GM12878 (cell line): Measurements from ENCODE around the gene ERMN. TPM values are rescaled to one million over a fixed set of nuclear protein-coding genes. Genes with fewer than 3 reads are reported as not detected.

Experiments used
- ATAC-seq: fragments of 200-7000 bp; cut with Tn5 transposase; 3 replicates; pipeline ENCODE4 v1.9.1; 2020; ENCODE audit warnings: mild to moderate bottlenecking, moderate library complexity
- BruUV-seq: library from RNA; stranded (reverse); fragments of 400-500 nt; replicated peaks from 2 replicates; lab custom pipeline; 2021; lab: Mats Ljungman, UMichigan
- CTCF ChIA-PET: fragments of 300-600 bp; sonication (Branson Sonifier 250); formaldehyde crosslinking; extraction: SDS; loops from one replicate; lab custom pipeline; 2021; ENCODE audit warnings: inconsistent platforms; lab: Yijun Ruan, JAX
- POLR2A ChIA-PET: fragments of 350-600 bp; formaldehyde crosslinking; extraction: SDS; loops from one replicate; lab custom pipeline; 2021; ENCODE audit warnings: inconsistent platforms; lab: Charles Lee
- RAD21 ChIA-PET: fragments of 300-600 bp; sonication (Branson Sonifier 250); formaldehyde crosslinking; loops from one replicate; lab custom pipeline; 2023; ENCODE audit warnings: antibody characterized with exemption; ENCODE audit not compliant: unreplicated experiment; lab: Charles Lee
- SMC1A ChIA-PET: fragments of 300-600 bp; sonication (Branson Sonifier 250); formaldehyde crosslinking; loops from one replicate; lab custom pipeline; 2023; ENCODE audit not compliant: unreplicated experiment, uncharacterized antibody; lab: Charles Lee
- DNase-seq: peaks from one replicate; pipeline ENCODE4 v3.0.0-alpha.2; 2011; ENCODE audit warnings: low read depth, low spot score
- FAIRE-seq: peaks from 3 replicates; lab custom pipeline; 2011; peaks lifted over from hg19 to GRCh38; lab: Jason Lieb, UNC
- H2AFZ ChIP-seq: 2 replicates; pipeline ENCODE4 v1.6.0; 2011; ENCODE audit warnings: low read depth, low read length, control low read depth; ENCODE audit not compliant: control insufficient read depth
- H3K27ac ChIP-seq: 2 replicates; pipeline ENCODE4 v1.5.1; 2011; ENCODE audit warnings: control low read depth; ENCODE audit not compliant: control insufficient read depth, insufficient read depth
- H3K27me3 ChIP-seq, 2 experiments: replicated peaks in 1 of 2; 2 replicates each; pipeline versions ENCODE4 v1.6.0 to v1.6.1; 2011; ENCODE audit warnings: low read length in 1 of 2; ENCODE audit not compliant: control insufficient read depth in 2 of 2, insufficient read depth in 2 of 2
- H3K36me3 ChIP-seq, 2 experiments: 2 replicates each; pipeline ENCODE4 v1.5.1; 2011; ENCODE audit warnings: low read length in 1 of 2; ENCODE audit not compliant: control insufficient read depth in 2 of 2, insufficient read depth in 2 of 2
- H3K4me1 ChIP-seq: 2 replicates; pipeline ENCODE4 v1.6.1; 2011; ENCODE audit warnings: mild to moderate bottlenecking, low read length, moderate library complexity, mixed read lengths; ENCODE audit not compliant: control insufficient read depth, insufficient read depth
- H3K4me2 ChIP-seq: 2 replicates; pipeline ENCODE4 v1.6.0; 2011; ENCODE audit warnings: control low read depth; ENCODE audit not compliant: control insufficient read depth, insufficient read depth
- H3K4me3 ChIP-seq: fragments of 200-600 bp; sonication (generic); 2 replicates; pipeline ENCODE4 v1.5.1; 2016
- H3K79me2 ChIP-seq: 2 replicates; pipeline ENCODE4 v1.6.0; 2011; ENCODE audit warnings: low read length; ENCODE audit not compliant: control insufficient read depth, insufficient read depth
- H3K9ac ChIP-seq: 2 replicates; pipeline ENCODE4 v1.8.0; 2011; ENCODE audit warnings: low read length, control low read depth, mixed read lengths; ENCODE audit not compliant: control insufficient read depth, insufficient read depth
- H3K9me3 ChIP-seq: replicated peaks from 3 replicates; pipeline ENCODE4 v1.5.1; 2011; ENCODE audit warnings: mild to moderate bottlenecking, low read length; ENCODE audit not compliant: control insufficient read depth, insufficient read depth
- H4K20me1 ChIP-seq: 2 replicates; pipeline ENCODE4 v1.6.0; 2011; ENCODE audit not compliant: control insufficient read depth, insufficient read depth
- BACH1 ChIP-seq: fragments of 450-650 bp; IDR thresholded peaks from 2 replicates; pipeline ENCODE4 v1.6.1; 2017; ENCODE audit warnings: mild to moderate bottlenecking, borderline replicate concordance
- BCL11A ChIP-seq: IDR thresholded peaks from 2 replicates; pipeline ENCODE4 v1.6.1; 2011; ENCODE audit warnings: low read depth, low read length
- BCLAF1 ChIP-seq: fragments of 450-650 bp; IDR thresholded peaks from 2 replicates; pipeline ENCODE4 v1.6.1; 2017; ENCODE audit warnings: antibody characterized with exemption, mild to moderate bottlenecking, moderate library complexity
- BHLHE40 ChIP-seq, 2 experiments: fragments of 450-650 bp in 1 of 2; IDR thresholded peaks; 2 replicates each; pipeline ENCODE4 v1.6.1; 2011 to 2017; ENCODE audit warnings: low read depth in 2 of 2, borderline replicate concordance in 1 of 2, improper control_type of control experiment in 1 of 2, low read length in 1 of 2, mild to moderate bottlenecking in 1 of 2
- CEBPB ChIP-seq, 2 experiments: fragments of 150-350 bp in 1 of 2; IDR thresholded peaks; 2 replicates each; pipeline ENCODE4 v1.6.1; 2012 to 2014; ENCODE audit warnings: low read depth in 2 of 2, low read length in 2 of 2, borderline replicate concordance in 1 of 2, inconsistent platforms in 1 of 2
- CTCF ChIP-seq, 3 experiments: IDR thresholded peaks in 2 of 3; conservative IDR thresholded peaks in 1 of 3; 2 replicates each; pipeline ENCODE4 v1.5.1; 2011; ENCODE audit warnings: low read depth in 3 of 3, low read length in 3 of 3, mild to moderate bottlenecking in 3 of 3, control low read depth in 2 of 3, moderate library complexity in 2 of 3, inconsistent platforms in 1 of 3, mixed read lengths in 1 of 3; ENCODE audit not compliant: control insufficient read depth in 2 of 3, insufficient read depth in 1 of 3; ENCODE audit errors: extremely low read depth in 1 of 3
- EZH2 ChIP-seq: IDR thresholded peaks from 2 replicates; pipeline ENCODE4 v1.6.1; 2012; ENCODE audit warnings: low read depth, mild to moderate bottlenecking, control low read depth, inconsistent platforms, low read length, borderline replicate concordance; ENCODE audit not compliant: control insufficient read depth
- JUNB ChIP-seq: IDR thresholded peaks from 2 replicates; pipeline ENCODE4 v1.6.1; 2016; ENCODE audit warnings: antibody characterized with exemption, mild to moderate bottlenecking
- MAX ChIP-seq: IDR thresholded peaks from 2 replicates; pipeline ENCODE4 v1.6.1; 2012; ENCODE audit warnings: low read depth, low read length, improper control_type of control experiment
- NFYB ChIP-seq: IDR thresholded peaks from 2 replicates; pipeline ENCODE4 v1.6.1; 2011; ENCODE audit warnings: low read depth, mild to moderate bottlenecking, low read length, improper control_type of control experiment, moderate library complexity; ENCODE audit not compliant: insufficient read depth
- RFX5 ChIP-seq: IDR thresholded peaks from 2 replicates; pipeline ENCODE4 v1.6.1; 2011; ENCODE audit warnings: low read depth, low read length, improper control_type of control experiment
- SUZ12 ChIP-seq: fragments of 200-600 bp; sonication (generic); IDR thresholded peaks from one replicate; pipeline ENCODE4 v1.6.1; 2018; ENCODE audit warnings: antibody characterized with exemption, mild to moderate bottlenecking; ENCODE audit not compliant: unreplicated experiment
- TCF12 ChIP-seq: IDR thresholded peaks from 2 replicates; pipeline ENCODE4 v1.6.1; 2011; ENCODE audit warnings: low read depth, mild to moderate bottlenecking, low read length
- TCF7 ChIP-seq: IDR thresholded peaks from 2 replicates; pipeline ENCODE4 v1.6.1; 2014; ENCODE audit warnings: antibody characterized with exemption, borderline replicate concordance
- ZBTB4 ChIP-seq: fragments of 450-650 bp; formaldehyde crosslinking; IDR thresholded peaks from 2 replicates; pipeline ENCODE4 v1.4.0; 2022; ENCODE audit warnings: mild to moderate bottlenecking, moderate library complexity
- WGBS: methylation state at CpG from one replicate; pipeline ENCODE4 v1.1.6; 2016; ENCODE audit warnings: low lambda C conversion rate; ENCODE audit not compliant: insufficient replicate concordance, insufficient coverage; ENCODE audit errors: missing lambda C conversion rate; 5-methylcytosine and 5-hydroxymethylcytosine counted together
- in situ Hi-C: fragments of 300-500 bp; cut with MboI; formaldehyde crosslinking; loops from 9 replicates; pipeline ENCODE4 v1.14.3; 2018; ENCODE audit warnings: mixed read lengths
- intact Hi-C: fragments of 100-400 bp; cut with micrococcal nuclease; formaldehyde crosslinking; loops from one replicate; pipeline ENCODE4 v1.14.2; 2022; ENCODE audit not compliant: unreplicated experiment
- polyA plus RNA-seq, 11 experiments: library from polyadenylated mRNA; depleted of rRNA in 4 of 11; unstranded in 6 of 11; stranded (reverse) in 5 of 11; fragments of >200 nt; fragmentation: Nextera tagmentation in 4 of 11; fragmentation: Illumina TruSeq in 1 of 11; extraction: Ambion mirVana in 4 of 11; extraction: Trizol in 1 of 11; gene quantifications; 1 replicate in 1 of 11; 2 replicates in 10 of 11; pipeline versions ENCODE4 v1.2.1 to v1.2.3, GENCODE V29; 2011 to 2016; ENCODE audit warnings: inconsistent platforms in 2 of 11, missing spikeins in 2 of 11, low read depth in 1 of 11
- total RNA-seq, 4 experiments: library from RNA; depleted of rRNA in 3 of 4; stranded (reverse); fragments of >200 nt in 3 of 4; fragmentation: Illumina TruSeq in 1 of 4; extraction: Trizol in 1 of 4; gene quantifications; 2 replicates each; pipeline versions ENCODE4 v1.2.1 to v1.2.3, GENCODE V29; 2013 to 2021

Gene ERMN
- total and polyA plus RNA-seq, 10 of the 15 experiments (the other 5 are each of a cell fraction or from before 2014, with no cell fraction given) = 0.26 to 5.3 (median 1.5) TPM

GRCh38 chr2:157292853-157293252, 32.8 kb downstream of the ERMN start:
- no peak overlapping the region for H3K27ac ChIP-seq
- peaks cover 0 to 4% of the 10 kb centered on the region in 2 experiments; a peak in 2 of 4 replicates for H3K27me3 ChIP-seq
- no peaks in the 10 kb centered on the region for H3K36me3 ChIP-seq
- 30% methylated on average over 5 of the region's 5 CpGs for WGBS
- H2AFZ ChIP-seq = no peak overlapping the region
- H3K4me1 ChIP-seq = no peaks in the 10 kb centered on the region
- H4K20me1 ChIP-seq = no peaks in the 10 kb centered on the region
- ChIA-PET CTCF (interaction anchor here (1.8 kb wide), 1 partner anchor 10 kb away, joined by 14 read pairs; no protein-coding TSS in a partner anchor), RAD21 (no interaction called here), POLR2A (no interaction called here), SMC1A (interaction anchor here (0.9 kb wide), 1 partner anchor 9 kb away, joined by 4 read pairs; no protein-coding TSS in a partner anchor)
- no peak for DNase-seq
- H3K79me2 ChIP-seq = no peaks in the 10 kb centered on the region
- TF ChIP-seq EZH2 = no peak
- no peak for TF ChIP-seq BCL11A
- no peak for TF ChIP-seq MAX
- TF ChIP-seq ZBTB4 (CRISPR knock-in tag) = no peak
- no peak for TF ChIP-seq JUNB
- no peak for TF ChIP-seq TCF12
- no peak for TF ChIP-seq RFX5
- no peak for TF ChIP-seq SUZ12
- no peak for TF ChIP-seq CEBPB (IDR thresholded peaks at IDR 0.05; ENCODE audit: borderline replicate concordance in 1 of 2, low read depth in 2 of 2, low read length in 2 of 2)
- TF ChIP-seq TCF7 = no peak
- TF ChIP-seq BACH1 = no peak
- TF ChIP-seq BHLHE40 (IDR thresholded peaks at IDR 0.05; ENCODE audit: borderline replicate concordance in 1 of 2, low read depth in 2 of 2, low read length in 1 of 2) = no peak
- no peak for TF ChIP-seq CTCF (IDR thresholded peaks at IDR 0.05 in 2 of 3, conservative IDR thresholded peaks at IDR 0.05 in 1 of 3; ENCODE audit: control insufficient read depth in 2 of 3, extremely low read depth in 1 of 3, insufficient read depth in 1 of 3, low read depth in 3 of 3, low read length in 3 of 3)
- no peak for TF ChIP-seq NFYB
- no peak for TF ChIP-seq BCLAF1
- H3K4me3 ChIP-seq = no peak overlapping the region
- no peak overlapping the region for H3K9ac ChIP-seq
- intact Hi-C loops = no loop called here
- ATAC-seq = no peak
- no peak for FAIRE-seq
- no peak overlapping the region for H3K4me2 ChIP-seq
- no TSS peak for BruUV-seq
- in situ Hi-C loops = loop anchor here (25.0 kb wide), 1 partner anchor 1469 kb away; no protein-coding TSS in a partner anchor
- no peaks in the 10 kb centered on the region for H3K9me3 ChIP-seq
